HG03558 (cell line): Measurements from ENCODE around the gene MYCBP2.

Experiments
- ATAC-seq: cut with Tn5 transposase; IDR thresholded peaks from one replicate; pipeline ENCODE4 v1.9.1; 2021; ENCODE audit warnings: moderate number of reproducible peaks; ENCODE audit not compliant: unreplicated experiment; ENCODE audit errors: extremely low read depth

The MYCBP2 gene

DNA sequence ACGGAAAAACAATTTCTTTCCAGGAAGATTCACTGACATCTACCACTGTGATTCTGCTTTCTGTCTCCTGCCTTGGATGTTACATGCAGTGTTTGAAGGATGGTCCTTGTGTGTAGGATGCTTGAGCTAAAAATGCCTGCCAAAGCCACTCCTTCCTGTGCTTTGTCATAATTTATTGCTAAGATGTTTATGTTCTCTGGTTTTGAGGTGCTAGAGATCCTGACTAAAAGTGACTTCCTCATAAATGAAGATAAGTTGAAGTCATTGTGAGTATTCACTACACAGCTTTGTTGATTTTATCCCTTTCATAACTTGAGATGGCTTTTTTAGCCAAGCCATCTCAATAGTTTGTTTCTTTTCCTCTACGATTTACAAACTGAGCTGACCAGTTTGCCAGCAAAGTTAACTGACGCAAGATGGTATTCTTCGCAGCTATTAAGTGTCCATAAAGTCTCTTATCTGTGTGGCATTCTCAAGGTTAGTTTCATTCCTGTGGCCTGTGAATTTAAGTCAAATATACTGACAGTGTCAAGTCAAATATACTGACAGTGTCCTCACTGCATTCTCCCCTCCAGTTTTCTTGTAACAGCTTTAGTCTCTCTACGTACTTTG lies 284.2 kb downstream of the MYCBP2 start:
- ATAC-seq: no peak

DNA sequence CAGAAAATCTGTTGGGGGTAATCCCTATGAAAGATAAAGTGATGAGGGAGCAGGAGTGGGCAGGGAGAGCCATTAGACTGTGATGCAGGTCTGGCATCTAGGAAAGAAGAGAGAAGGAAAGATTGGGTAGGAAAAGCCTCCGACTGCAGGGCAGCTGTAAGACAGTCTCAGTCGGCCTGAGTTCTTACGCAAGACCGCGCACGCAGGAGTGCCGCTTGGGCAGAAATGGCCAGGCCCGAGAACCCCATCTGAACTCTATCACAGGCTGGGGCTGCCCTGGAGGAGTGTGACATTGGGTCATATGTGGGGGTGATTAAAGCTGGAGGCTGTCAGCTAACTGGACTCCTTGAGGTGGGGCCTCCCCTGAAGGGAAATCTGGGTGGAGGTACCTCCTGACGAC lies 286.1 kb downstream of the MYCBP2 start:
- no peak for ATAC-seq

DNA sequence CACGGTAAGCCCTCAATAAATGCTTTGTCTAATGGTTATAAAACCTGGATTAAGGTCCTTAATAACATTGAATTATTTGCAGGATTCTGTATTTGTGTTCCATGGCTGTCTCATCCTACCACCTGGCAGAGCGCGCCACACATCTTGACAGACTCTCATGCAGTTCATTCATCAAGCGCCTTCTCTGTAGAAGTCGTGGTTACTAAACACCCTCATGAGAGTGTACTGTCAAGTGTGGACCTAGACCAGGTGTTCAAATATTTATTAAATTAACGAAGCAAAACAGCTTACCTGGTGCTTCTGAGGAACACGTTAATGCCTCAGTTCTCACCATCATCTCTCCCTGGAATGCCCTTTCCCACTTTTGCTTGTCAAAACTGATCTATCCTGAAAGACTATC lies 286.8 kb downstream of the MYCBP2 start:
- no peak for ATAC-seq

DNA sequence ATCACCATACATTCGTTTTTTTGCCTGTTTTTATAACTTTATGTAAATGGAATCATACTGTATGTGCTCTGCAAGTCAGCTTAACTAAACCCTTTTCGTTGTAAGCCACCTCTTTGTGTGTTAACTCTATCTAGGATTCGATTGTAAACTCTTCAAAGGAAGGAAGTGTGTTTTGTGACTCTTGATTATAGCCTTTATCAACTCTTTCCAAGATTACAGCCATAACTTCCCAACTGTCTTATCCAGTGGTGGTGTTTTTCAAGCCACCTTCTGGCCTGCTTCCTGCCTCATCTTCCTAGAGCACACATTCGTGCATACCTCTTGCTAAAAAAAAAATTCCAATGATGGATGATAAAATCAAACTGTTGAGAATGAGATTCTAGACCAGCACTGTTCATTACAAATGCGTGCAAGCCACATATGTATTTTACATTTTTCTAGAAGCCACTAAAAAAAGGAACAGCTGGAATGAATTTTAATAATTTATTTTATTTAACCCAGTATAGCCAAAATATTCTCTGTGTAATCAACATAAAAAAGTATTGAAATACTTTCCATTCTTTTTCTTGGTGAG lies 287.9 kb downstream of the MYCBP2 start:
- ATAC-seq: no peak

DNA sequence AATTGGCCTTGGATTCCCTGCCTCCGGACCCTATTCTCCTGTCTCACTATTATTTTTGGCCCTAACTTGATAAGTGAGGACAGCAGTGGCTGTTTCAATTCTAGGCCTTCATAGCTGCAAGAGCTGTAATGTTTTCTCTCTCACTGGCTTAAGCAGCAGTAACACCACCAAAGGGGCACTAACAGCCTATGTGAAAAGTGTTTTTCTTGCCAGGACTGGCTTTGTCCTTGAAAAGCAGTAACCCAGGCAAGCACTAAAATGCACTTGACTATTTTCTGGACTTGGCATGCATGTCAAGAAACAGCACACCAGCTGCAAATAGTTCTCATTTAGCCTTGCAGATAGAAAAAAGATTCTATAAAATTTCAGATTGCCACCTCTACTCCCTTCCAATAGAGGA lies 290.6 kb downstream of the MYCBP2 start:
- no peak for ATAC-seq

DNA sequence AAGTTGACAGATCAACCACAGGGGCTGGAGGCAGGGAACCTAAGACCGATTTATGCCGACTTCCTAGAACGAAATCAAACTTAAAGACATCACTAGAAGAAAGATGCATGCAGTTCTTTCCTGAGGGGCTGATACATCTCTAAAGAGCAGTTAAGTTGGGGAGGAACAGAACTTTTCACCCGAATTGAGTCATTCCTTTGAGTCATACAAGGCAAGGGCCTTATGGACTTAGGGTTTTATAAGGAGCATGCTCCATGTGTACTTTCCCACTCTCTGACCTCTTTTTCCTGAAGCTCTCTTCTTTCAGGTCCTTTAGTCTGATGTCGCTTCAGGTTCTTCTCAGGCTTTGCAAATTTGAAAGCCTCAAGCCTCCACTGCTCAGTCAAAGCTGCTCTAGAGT lies 292.0 kb downstream of the MYCBP2 start:
- ATAC-seq: no peak

DNA sequence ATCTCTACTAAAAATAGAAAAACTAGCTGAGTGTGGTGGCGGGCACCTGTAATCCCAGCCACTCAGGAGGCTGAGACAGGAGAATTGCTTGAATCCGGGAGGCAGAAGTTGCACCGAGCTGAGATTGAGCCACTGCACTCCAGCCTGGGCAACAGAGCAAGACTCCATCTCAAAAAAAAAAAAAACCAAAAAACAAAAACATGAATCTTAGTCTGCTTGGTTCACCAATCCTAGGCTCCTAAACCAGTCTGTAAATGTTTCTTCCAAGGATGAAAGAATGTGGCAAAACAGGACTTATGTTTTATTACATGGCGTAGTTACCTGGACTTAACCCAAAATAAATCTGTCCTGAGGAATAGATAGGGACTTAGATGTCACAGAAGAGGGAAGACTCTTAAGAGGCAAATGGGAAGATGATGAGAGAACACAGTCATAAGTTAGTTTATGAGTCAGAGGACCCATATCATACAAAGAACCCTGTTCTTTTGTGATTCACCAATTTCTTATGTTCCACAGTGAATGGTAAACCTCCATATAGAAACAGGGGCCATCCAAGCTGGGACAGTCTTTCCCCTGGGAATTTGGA lies 293.1 kb downstream of the MYCBP2 start:
- no peak for ATAC-seq

DNA sequence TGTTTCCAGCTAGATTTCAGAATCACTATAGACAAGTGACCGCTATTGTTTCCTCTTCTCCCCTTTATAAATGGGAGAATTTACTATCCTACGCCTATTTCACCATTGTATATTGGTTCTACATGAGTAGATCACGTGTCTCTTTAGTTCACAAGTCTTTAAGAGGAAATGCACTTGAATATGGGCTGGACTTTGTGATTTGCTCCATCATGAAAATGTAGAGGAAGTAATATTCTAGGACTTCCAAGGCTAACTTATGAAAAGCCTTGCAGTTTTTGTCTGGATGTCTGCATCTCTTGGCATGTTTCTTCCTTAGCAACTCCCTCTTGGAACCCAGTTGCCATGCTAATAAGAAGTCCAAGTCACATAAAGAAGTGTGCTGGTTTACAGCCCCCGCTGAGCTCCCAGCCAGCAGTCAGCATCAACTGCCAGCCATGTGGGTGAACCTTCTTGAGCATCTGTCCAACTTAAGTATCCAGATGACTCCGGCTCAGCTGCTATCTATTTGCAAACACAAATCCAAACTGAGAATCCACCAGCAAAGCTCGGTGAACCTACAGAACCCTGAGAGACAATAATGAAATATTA lies 295.1 kb downstream of the MYCBP2 start:
- ATAC-seq: no peak

DNA sequence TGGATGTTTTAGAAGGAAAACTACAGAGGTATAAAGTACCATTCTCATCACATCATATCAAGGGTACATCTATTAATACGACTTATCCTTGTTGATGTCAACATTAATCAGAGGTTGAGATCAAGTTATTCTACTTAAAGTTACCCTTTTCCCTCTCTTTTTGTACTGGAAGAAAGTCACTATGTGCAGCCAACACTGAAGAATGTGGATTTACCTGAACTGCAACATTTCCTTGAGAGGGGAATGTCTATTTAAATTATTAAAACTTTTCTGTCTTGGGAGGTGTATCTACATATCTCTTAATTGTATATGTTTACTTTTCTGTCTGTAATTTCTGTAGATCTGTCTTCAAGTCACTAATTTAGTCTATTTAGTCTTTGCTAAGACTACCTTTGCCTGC lies 297.5 kb downstream of the MYCBP2 start:
- no peak for ATAC-seq

DNA sequence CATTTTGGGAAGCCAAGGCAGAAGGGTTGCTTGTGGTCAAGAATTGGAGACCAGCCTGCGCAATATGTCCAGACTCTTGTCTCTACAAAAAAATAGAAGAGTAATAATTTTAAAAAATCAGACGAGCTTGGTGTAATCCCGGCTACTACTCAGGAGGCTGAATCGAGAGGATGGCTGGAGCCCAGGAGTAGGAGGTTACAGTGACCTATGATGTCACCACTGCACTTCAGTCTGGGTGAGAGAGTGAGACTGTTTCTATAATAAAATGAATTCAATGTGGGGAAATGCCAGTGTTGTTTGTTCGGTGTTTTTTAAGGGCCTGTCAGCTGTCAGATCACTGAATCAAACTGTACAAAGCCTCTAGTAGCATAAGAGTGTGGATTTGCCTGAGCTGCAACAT lies 298.7 kb downstream of the MYCBP2 start:
- ATAC-seq: no peak

DNA sequence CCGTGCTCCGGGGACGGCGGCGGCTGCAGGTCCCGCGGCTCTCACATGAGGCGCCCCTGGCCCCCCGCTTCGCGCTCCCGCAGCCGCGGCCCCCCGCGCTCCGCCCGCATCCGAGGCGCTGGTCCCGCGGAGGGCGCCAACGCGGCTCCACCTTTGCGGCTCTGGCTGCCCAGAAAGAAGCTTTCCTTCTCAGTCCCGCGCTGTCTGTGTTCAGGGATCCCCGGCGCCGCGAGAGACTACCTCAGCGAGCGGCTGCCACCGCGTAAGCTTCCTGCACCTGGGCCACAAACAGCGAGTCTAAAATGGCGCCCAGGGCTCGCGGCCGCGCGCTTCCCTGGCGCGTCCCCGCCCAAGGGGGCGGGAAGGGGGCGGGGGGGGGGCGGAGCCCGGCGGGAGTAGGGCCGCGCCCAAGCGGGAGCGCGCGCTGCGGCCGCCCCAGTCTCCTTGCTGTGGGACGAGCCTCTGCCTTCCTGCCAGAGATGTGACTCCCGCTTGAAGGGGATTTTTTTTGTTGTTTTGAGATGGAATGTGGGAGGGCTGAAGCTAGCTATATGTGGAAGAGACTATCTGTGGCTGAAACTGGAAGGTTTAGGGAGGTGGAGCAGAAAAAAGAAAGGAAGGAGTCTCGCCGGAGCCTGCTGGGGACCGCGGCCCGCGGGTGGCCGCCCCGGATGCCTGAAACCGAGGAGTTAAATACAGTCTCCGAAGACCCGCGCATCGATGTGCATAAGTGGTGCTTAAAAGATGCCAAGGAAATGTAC lies 299.9 kb downstream of the MYCBP2 start, which contains the start of gene FBXL3:
FBXL3 (minus strand) TSS at position 299 of the 761 bp plus-strand sequence. CDS start 5,299 bp downstream, outside the sequence.
- ATAC-seq: peak; percentile 28

DNA sequence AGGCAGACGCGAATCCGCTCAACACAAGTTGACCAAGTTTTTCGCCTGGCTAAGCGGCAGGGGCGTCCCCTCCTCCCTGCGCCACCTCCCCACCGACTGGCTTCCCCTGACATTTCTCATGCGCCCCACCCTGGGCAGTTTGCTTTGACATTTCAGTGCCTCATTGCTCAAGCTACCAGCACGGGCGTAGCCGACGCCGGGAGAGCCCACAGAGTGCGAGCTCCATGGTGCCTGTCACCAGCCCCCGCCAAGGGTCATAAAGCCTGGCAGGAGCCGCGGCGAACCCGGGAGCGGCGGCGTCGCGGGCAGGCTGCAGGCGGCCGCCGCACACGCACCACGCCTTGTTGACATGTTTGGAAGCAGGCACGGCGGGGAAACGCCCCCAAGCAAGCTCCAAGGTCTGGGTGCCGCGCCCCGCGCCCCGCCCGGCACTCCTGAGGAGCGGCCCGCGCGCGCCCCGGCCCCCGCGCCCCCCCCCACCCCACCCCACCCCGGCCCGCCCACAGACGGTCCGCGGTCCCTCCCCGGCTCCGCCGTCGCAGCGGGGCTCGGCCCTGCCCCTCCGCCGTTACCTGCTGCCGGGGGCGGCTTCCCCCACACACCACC lies 300.5 kb downstream of the MYCBP2 start:
- ATAC-seq: peak; percentile 39

DNA sequence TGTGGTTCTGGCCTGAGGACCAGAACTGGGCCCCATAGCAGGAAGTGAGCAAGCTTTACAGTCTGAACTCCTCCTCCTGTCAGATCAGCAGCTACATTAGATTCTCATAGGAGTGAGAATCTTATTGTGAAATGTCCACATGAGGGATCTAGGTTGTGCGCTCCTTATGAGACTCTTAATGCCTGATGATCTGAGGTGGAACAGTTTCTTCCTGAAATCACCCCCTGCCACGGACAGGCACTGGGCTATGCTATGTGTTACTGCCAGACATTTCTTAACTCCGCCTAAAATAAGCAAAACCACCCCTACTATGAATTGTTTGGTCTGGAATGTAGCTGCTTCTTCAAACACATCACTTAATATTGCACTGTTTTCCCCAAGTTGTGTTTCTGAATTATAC lies 304.6 kb downstream of the MYCBP2 start:
- ATAC-seq: no peak

DNA sequence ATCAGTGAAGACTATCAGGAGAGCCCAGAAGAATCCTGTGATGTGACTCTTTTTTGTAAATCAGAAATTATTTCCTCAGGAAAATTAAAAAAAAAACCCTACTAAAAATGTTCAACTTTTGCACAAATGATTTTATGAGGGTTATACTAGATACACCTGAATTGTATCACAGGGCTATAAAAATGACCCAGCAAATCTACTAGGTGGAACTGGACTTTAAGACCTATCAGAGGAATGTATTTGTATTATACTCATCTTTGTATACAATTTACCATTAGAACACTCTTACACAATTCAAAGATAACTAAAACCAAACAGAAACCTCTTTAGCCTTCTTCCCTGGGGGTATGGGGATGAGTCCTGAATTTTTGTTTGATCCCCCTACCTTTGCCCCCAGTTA lies 307.1 kb downstream of the MYCBP2 start:
- ATAC-seq: no peak

DNA sequence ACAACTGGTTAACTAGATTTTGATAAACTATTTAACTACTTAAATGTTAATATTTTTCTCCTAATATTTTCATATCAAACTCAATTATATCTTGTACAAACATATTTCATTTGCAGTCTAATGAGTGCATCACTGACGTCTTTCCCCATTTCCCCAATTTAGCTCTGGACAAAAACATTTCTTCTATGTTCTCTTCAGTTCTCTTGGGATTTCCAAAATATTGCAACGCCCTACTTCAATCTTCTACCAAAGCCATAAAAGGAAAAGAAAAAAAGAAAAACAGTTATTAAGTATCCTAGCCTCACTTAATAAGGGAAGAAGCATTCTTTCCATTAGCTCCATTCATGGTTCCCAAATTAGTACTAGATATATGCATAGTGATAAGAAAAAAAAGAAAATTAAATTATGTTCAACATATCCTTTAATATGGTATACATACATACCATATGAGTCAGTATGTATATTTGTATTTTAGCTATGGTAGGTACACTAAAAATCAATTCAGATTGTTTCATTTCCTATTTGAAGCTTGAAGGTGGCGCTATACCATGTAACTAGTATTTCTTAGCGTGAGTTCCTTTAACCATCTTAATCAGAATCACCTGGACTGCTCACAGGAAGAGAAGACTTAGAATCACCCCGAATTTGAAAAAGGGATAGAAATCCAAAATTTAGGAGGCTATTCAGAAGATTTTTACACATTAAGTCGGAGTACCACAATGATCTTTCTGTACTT lies 309.8 kb downstream of the MYCBP2 start:
- ATAC-seq: no peak

DNA sequence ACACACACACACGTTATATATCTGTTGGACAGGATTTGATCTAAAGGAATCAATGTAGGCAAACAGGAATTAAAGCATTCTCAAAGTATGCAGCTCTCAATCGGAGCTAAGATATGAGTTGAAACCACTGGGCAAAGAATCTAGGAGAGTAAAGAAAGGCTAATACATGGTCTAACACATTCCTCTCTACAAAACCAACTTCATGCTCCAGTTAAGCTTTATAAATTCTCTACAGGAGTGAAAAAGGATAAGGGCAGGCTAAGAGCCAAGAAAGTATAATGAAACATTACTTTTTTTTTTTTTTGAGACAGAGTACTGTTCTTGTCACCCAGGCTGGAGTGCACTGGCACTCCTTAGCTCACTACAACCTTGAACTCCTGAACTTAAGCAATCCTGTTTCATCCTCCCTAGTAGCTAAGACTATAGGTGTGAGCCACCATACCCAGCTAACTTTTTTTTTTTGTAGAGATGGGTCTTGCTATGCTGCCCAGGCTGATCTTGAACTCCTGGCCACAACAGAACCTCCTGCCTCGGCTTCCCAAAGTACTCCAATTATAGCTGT lies 310.6 kb downstream of the MYCBP2 start:
- ATAC-seq: no peak

DNA sequence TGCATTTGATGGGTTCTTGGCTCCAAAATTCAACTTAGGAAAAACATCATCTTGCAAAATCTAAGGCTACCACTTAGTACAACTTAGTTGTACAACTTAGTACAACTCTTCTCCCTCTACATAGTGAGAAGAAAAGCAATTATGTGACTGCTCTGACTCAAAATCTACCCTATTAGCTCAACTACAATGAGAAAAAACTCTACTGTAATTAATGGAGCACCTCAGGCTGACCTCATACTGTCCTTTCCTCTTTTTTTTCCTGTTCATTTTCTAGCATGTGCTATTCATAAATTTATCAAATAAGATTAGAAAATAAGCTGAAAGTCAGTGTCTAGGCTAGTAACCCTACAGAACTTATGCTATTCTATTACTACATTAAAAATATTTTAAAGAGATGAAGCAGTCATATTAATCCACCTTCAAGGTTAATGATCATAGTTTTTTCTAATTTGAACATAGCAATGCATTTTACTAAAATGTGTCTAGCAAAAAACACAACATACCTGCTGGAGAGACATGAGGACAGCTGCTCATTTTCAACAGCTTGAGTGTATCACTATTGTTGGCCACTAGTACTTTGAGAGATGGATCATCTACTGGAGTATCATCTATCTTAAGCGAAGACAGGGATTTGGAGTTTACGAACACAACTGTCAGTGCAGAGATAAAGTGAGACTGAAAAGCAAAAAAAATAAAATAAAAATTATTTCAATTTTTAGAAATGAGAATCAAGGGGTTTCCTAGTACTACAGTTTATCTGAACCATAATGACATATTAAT lies 311.8 kb downstream of the MYCBP2 start:
- no peak for ATAC-seq

DNA sequence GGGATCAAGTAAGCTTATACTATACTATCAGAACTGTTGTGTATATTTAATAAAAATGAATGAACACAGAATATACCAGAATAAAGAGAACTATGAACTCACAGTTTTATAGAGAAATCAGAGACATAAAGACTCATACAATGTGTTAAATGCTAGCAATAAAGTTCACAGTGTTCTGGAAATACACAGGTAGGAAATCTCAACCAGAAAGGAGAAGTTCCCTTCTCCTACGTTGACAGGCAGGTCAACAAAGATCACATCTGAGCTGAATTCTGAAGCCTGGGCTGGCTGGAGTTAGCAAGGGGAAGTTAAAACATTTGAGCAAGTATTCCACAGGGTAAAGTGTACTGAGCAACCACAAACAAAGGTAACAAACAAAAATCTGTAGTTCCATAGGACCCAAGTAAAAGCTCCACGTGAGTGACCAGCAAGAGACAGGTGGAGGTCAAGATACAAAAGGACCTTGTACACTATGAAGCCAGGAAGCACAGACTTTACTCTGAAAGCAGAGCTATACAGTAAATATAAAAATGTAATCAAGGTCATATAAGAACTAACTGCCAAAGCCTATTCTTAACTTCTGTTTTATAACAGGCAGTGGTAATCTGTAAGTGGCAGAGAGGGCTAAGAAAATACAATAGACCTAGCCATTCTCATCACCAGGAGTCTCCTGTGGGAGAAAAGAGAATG lies 312.9 kb downstream of the MYCBP2 start:
- no peak for ATAC-seq
